ENCODE data around the gene NFE2L3.

NFE2L3 gene

GRCh38 chr7:26200444-26201246 is 48.6 kb downstream of the NFE2L3 start, which contains the start of gene HNRNPA2B1:
HNRNPA2B1 (minus strand) TSS chr7:26200746; CDS start chr7:26200577, 169 bp downstream.
- DNase-seq, result peak; percentile 96

- DNase-seq, result peak; percentile 91
Observed at GRCh38 chr7:26201247-26202018, 49.4 kb downstream of the NFE2L3 start, which contains the start of gene CBX3. CBX3 (plus strand) TSS chr7:26201745; CDS start chr7:26202999, 1,254 bp downstream.

GRCh38 chr7:26202019-26202990 is 50.3 kb downstream of the NFE2L3 start:
- peak; percentile 48 for DNase-seq

- DNase-seq, result no peak
Observed at GRCh38 chr7:26203016-26203415, 51.0 kb downstream of the NFE2L3 start.

GRCh38 chr7:26208040-26208439 is 56.0 kb downstream of the NFE2L3 start:
- peak; percentile 27 for DNase-seq

- DNase-seq, result no peak
Observed at GRCh38 chr7:26212921-26213718, 61.1 kb downstream of the NFE2L3 start.

- DNase-seq, result no peak
Observed at GRCh38 chr7:26213807-26214515, 62.0 kb downstream of the NFE2L3 start.

GRCh38 chr7:26216049-26216448 is 64.1 kb downstream of the NFE2L3 start:
- no peak for DNase-seq

GRCh38 chr7:26224359-26224758 is 72.4 kb downstream of the NFE2L3 start:
- DNase-seq, result no peak

GRCh38 chr7:26227987-26228386 is 76.0 kb downstream of the NFE2L3 start:
- no peak for DNase-seq

- no peak for DNase-seq
Observed at GRCh38 chr7:26233902-26234511, 82.0 kb downstream of the NFE2L3 start.

Data from fibroblast of skin of back (primary cell).